ENCODE data around the gene HTT. TPM values are rescaled to one million over a fixed set of nuclear protein-coding genes. Genes with fewer than 3 reads are reported as not detected.
"Not testable (repeated sequence)": the region's sequence is repeated elsewhere in the genome, so short reads cannot be mapped to it uniquely, and the experiment has no call there.

Gene HTT
- total RNA-seq, 1 experiment from 2014 or later = 85.4 TPM

DNA sequence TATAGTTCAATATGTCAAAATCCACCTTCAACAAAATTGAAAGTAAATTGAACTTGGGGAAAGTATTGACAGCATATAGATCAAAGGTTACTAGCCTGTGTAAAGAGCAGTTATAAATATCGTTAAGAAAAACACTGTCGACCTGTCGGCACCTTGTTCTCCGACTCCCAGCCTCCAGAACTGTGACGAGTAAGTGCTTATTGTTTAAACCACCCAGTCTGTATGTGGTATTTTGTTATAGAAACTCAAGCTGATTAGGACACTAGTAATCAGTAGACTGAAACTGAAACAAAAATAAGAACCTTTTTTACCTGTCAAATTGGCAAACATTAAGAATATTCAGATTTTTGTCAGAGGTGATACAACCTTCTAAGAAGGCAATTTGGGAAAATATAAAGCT is 17.0 kb downstream of the HTT start:
- CTCF ChIA-PET = no interaction called here
- Mint-ChIP-seq H3K4me1 (no peaks in the 10 kb centered on the region; the same call in 1 of the 2 replicates), H3K27me3 (ENCODE audit: low read depth) (no peaks in the 10 kb centered on the region), H3K4me3 (no peak overlapping the region), H3K27ac (no peak overlapping the region), H3K36me3 (peaks cover 71% of the 10 kb centered on the region), H3K9me3 (peaks cover 10% of the 10 kb centered on the region)
- DNase-seq (ENCODE audit: low spot score) (no peak), ATAC-seq (no peak)
- no peak for TF ChIP-seq ZNF396 (CRISPR knock-in tag; IDR thresholded peaks at IDR 0.05; ENCODE audit: borderline replicate concordance)
- TF ChIP-seq NR1H2 (CRISPR knock-in tag; IDR thresholded peaks at IDR 0.05) = no peak
- TF ChIP-seq PRRX2 (CRISPR knock-in tag; IDR thresholded peaks at IDR 0.05) = no peak
- TF ChIP-seq ZNF219 (CRISPR knock-in tag; IDR thresholded peaks at IDR 0.05; ENCODE audit: borderline replicate concordance) = no peak
- no peak for TF ChIP-seq ATF6 (CRISPR knock-in tag; IDR thresholded peaks at IDR 0.05)
- TF ChIP-seq RORB (CRISPR knock-in tag; IDR thresholded peaks at IDR 0.05) = no peak
- no peak for TF ChIP-seq ZNF423 (CRISPR knock-in tag; IDR thresholded peaks at IDR 0.05)
- TF ChIP-seq TEAD4 (CRISPR knock-in tag; IDR thresholded peaks at IDR 0.05) = no peak
- TF ChIP-seq GABPB1 (CRISPR knock-in tag; IDR thresholded peaks at IDR 0.05) = no peak
- no peak for TF ChIP-seq ATF2 (CRISPR knock-in tag; IDR thresholded peaks at IDR 0.05; ENCODE audit: borderline replicate concordance, low read depth)
- POLR2A ChIA-PET = no interaction called here

DNA sequence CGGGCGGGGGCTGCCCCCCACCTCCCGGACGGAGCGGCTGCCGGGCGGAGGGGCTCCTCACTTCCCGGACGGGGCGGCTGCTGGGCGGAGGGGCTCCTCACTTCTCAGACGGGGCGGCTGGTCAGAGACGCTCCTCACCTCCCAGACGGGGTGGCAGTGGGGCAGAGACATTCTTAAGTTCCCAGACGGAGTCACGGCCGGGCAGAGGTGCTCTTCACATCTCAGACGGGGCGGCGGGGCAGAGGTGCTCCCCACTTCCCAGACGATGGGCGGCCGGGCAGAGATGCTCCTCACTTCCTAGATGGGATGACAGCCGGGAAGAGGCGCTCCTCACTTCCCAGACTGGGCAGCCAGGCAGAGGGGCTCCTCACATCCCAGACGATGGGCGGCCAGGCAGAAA is 20.2 kb downstream of the HTT start:
- H3K4me3 Mint-ChIP-seq; H3K27me3 Mint-ChIP-seq (ENCODE audit: low read depth); H3K4me1 Mint-ChIP-seq; POLR2A ChIA-PET; H3K27ac Mint-ChIP-seq; DNase-seq (ENCODE audit: low spot score); CTCF ChIA-PET; ATAC-seq: not testable (repeated sequence)
- H3K9me3 Mint-ChIP-seq = peaks cover 10% of the 10 kb centered on the region
- peaks cover 61% of the 10 kb centered on the region for H3K36me3 Mint-ChIP-seq

DNA sequence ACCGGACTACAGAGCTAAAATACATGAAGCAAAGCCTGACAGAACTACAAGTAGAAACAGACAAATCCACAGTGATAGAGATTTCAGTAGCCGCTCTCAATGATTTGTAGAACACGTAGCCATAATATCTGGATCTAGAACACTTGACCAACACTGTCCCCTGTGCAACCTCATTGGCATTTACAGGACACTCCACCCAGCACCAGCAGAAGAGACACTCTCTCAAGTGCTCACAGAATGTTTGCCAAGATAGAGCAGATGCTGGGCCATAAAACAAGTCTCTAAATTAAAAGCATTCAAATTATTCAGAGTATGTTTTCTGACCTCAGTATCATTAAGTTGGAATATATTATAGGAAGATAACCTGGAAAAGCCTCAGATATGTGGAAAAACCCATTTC is 21.7 kb downstream of the HTT start:
- no peak overlapping the region for H3K27ac Mint-ChIP-seq
- H3K4me3 Mint-ChIP-seq = no peak overlapping the region
- H3K27me3 Mint-ChIP-seq (ENCODE audit: low read depth) = no peaks in the 10 kb centered on the region
- ATAC-seq (no peak), DNase-seq (ENCODE audit: low spot score) (no peak)
- CTCF ChIA-PET = no interaction called here
- peaks cover 10% of the 10 kb centered on the region for H3K9me3 Mint-ChIP-seq
- POLR2A ChIA-PET = no interaction called here
- TF ChIP-seq IRF2 (CRISPR knock-in tag; IDR thresholded peaks at IDR 0.05; ENCODE audit: borderline replicate concordance, low read depth) (no peak), FOXJ3 (CRISPR knock-in tag; IDR thresholded peaks at IDR 0.05; ENCODE audit: borderline replicate concordance) (no peak), ZMAT4 (CRISPR knock-in tag; IDR thresholded peaks at IDR 0.05) (no peak), FOXP1 (CRISPR knock-in tag; IDR thresholded peaks at IDR 0.05; ENCODE audit: borderline replicate concordance) (no peak), ZNF138 (CRISPR knock-in tag; conservative IDR thresholded peaks at IDR 0.05) (no peak), ZNF219 (CRISPR knock-in tag; IDR thresholded peaks at IDR 0.05; ENCODE audit: borderline replicate concordance) (no peak), JUN (CRISPR knock-in tag; IDR thresholded peaks at IDR 0.05) (no peak), CREM (CRISPR knock-in tag; IDR thresholded peaks at IDR 0.05) (no peak), NFYB (CRISPR knock-in tag; conservative IDR thresholded peaks at IDR 0.05; ENCODE audit: low read depth) (no peak), NR1H2 (CRISPR knock-in tag; IDR thresholded peaks at IDR 0.05) (no peak), MXD4 (CRISPR knock-in tag; IDR thresholded peaks at IDR 0.05; ENCODE audit: borderline replicate concordance) (no peak)
- TF ChIP-seq, protein P1, sequence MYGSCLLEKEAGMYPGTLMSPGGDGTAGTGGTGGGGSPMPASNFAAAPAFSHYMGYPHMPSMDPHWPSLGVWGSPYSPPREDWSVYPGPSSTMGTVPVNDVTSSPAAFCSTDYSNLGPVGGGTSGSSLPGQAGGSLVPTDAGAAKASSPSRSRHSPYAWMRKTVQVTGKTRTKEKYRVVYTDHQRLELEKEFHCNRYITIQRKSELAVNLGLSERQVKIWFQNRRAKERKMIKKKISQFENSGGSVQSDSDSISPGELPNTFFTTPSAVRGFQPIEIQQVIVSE (CRISPR knock-in tag; IDR thresholded peaks at IDR 0.05; ENCODE audit: borderline replicate concordance) = no peak
- TF ChIP-seq, protein P2, sequence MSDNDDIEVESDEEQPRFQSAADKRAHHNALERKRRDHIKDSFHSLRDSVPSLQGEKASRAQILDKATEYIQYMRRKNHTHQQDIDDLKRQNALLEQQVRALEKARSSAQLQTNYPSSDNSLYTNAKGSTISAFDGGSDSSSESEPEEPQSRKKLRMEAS (CRISPR knock-in tag; IDR thresholded peaks at IDR 0.05) = no peak
- TF ChIP-seq, protein P3, sequence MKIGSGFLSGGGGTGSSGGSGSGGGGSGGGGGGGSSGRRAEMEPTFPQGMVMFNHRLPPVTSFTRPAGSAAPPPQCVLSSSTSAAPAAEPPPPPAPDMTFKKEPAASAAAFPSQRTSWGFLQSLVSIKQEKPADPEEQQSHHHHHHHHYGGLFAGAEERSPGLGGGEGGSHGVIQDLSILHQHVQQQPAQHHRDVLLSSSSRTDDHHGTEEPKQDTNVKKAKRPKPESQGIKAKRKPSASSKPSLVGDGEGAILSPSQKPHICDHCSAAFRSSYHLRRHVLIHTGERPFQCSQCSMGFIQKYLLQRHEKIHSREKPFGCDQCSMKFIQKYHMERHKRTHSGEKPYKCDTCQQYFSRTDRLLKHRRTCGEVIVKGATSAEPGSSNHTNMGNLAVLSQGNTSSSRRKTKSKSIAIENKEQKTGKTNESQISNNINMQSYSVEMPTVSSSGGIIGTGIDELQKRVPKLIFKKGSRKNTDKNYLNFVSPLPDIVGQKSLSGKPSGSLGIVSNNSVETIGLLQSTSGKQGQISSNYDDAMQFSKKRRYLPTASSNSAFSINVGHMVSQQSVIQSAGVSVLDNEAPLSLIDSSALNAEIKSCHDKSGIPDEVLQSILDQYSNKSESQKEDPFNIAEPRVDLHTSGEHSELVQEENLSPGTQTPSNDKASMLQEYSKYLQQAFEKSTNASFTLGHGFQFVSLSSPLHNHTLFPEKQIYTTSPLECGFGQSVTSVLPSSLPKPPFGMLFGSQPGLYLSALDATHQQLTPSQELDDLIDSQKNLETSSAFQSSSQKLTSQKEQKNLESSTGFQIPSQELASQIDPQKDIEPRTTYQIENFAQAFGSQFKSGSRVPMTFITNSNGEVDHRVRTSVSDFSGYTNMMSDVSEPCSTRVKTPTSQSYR (CRISPR knock-in tag; IDR thresholded peaks at IDR 0.05) = no peak
- peaks cover 58% of the 10 kb centered on the region for H3K36me3 Mint-ChIP-seq
- no peaks in the 10 kb centered on the region; the same call in 1 of the 2 replicates for H3K4me1 Mint-ChIP-seq

Measured in WTC11 (cell line).